Smooth muscle cell (in vitro differentiated cells): ENCODE data around the gene ACOXL. TPM values are rescaled to one million over a fixed set of nuclear protein-coding genes. Genes with fewer than 3 reads are reported as not detected.

Source experiments
- DNase-seq: peaks from one replicate; lab custom pipeline; 2025; ENCODE audit not compliant: unreplicated experiment; lab: John Stamatoyannopoulos, UW
- H2AFZ ChIP-seq: fragments of 200-600 bp; sonication (generic); 2 replicates; pipeline ENCODE4 v1.6.0; 2016; ENCODE audit warnings: antibody characterized with exemption, low read depth, mild to moderate bottlenecking
- H3F3A ChIP-seq: fragments of 200-600 bp; sonication (generic); 2 replicates; pipeline ENCODE4 v1.6.0; 2017; ENCODE audit warnings: antibody characterized with exemption, low read depth
- H3K27ac ChIP-seq: fragments of 200-600 bp; sonication (generic); 2 replicates; pipeline ENCODE4 v1.5.1; 2016; ENCODE audit warnings: low read depth, mild to moderate bottlenecking
- H3K27me3 ChIP-seq: fragments of 200-600 bp; sonication (generic); 2 replicates; pipeline ENCODE4 v1.6.1; 2016; ENCODE audit warnings: low read depth, mild to moderate bottlenecking
- H3K36me3 ChIP-seq: fragments of 200-600 bp; sonication (generic); 2 replicates; pipeline ENCODE4 v1.5.1; 2016; ENCODE audit warnings: low read depth
- H3K4me1 ChIP-seq: fragments of 200-600 bp; sonication (generic); 2 replicates; pipeline ENCODE4 v1.5.1; 2016; ENCODE audit warnings: low read depth
- H3K4me2 ChIP-seq: fragments of 200-600 bp; sonication (generic); 2 replicates; pipeline ENCODE4 v1.6.0; 2016; ENCODE audit warnings: mild to moderate bottlenecking
- H3K4me3 ChIP-seq: fragments of 200-600 bp; sonication (generic); 2 replicates; pipeline ENCODE4 v1.5.1; 2016; ENCODE audit warnings: mild to moderate bottlenecking
- H3K79me2 ChIP-seq: fragments of 200-600 bp; sonication (generic); 2 replicates; pipeline ENCODE4 v1.6.0; 2016; ENCODE audit warnings: low read depth, mild to moderate bottlenecking
- H3K9ac ChIP-seq: fragments of 200-600 bp; sonication (generic); 2 replicates; pipeline ENCODE4 v1.6.0; 2016; ENCODE audit warnings: low read depth
- H3K9me3 ChIP-seq: fragments of 200-600 bp; sonication (generic); replicated peaks from 2 replicates; pipeline ENCODE4 v1.5.1; 2016; ENCODE audit warnings: low read depth
- H4K20me1 ChIP-seq: fragments of 200-600 bp; sonication (generic); 2 replicates; pipeline ENCODE4 v1.6.0; 2016; ENCODE audit warnings: low read depth
- CTCF ChIP-seq: fragments of 200-600 bp; sonication (generic); IDR thresholded peaks from 2 replicates; pipeline ENCODE4 v1.5.1; 2017; ENCODE audit warnings: borderline replicate concordance, mild to moderate bottlenecking, antibody characterized with exemption; ENCODE audit not compliant: insufficient read depth, poor library complexity, severe bottlenecking
- WGBS: methylation state at CpG from one replicate; pipeline ENCODE4 v1.1.7; 2016; ENCODE audit warnings: low lambda C conversion rate; 5-methylcytosine and 5-hydroxymethylcytosine counted together
- polyA plus RNA-seq: library from polyadenylated mRNA; unstranded; fragments of >200 nt; fragmentation: Nextera tagmentation; extraction: Ambion mirVana; gene quantifications from 2 replicates; pipeline ENCODE4 v1.2.1, GENCODE V29; 2016
- total RNA-seq: library from RNA; depleted of rRNA; stranded (reverse); fragments of >200 nt; gene quantifications from 2 replicates; pipeline ENCODE4 v1.2.3, GENCODE V29; 2014

The ACOXL gene
- total and polyA plus RNA-seq, 2 experiments from 2014 or later = not detected

- TF ChIP-seq CTCF = no peak
- Histone ChIP-seq H2AFZ (no peak overlapping the region), H3K4me3 (no peak overlapping the region), H3K27me3 (no peaks in the 10 kb centered on the region), H4K20me1 (no peaks in the 10 kb centered on the region), H3K4me1 (no peaks in the 10 kb centered on the region), H3F3A (no peaks in the 10 kb centered on the region), H3K9me3 (no peaks in the 10 kb centered on the region), H3K79me2 (no peaks in the 10 kb centered on the region), H3K4me2 (no peak overlapping the region), H3K27ac (no peak overlapping the region), H3K9ac (no peak overlapping the region), H3K36me3 (no peaks in the 10 kb centered on the region)
- 65% methylated on average over 18 of the region's 18 CpGs for WGBS
- DNase-seq = no peak
Observed at GRCh38 chr2:110877031-110877827, 144.9 kb downstream of the ACOXL start.

- H3K9me3 ChIP-seq = no peaks in the 10 kb centered on the region
- no peak for TF ChIP-seq CTCF
- H3K27ac ChIP-seq = no peak overlapping the region
- no peak overlapping the region for H3K4me3 ChIP-seq
- H3K79me2 ChIP-seq = no peaks in the 10 kb centered on the region
- H2AFZ ChIP-seq = no peak overlapping the region
- 89% methylated on average over 3 of the region's 3 CpGs for WGBS
- no peaks in the 10 kb centered on the region for H3K36me3 ChIP-seq
- no peaks in the 10 kb centered on the region for H3K4me1 ChIP-seq
- H3K4me2 ChIP-seq = no peak overlapping the region
- H4K20me1 ChIP-seq = no peaks in the 10 kb centered on the region
- no peaks in the 10 kb centered on the region for H3F3A ChIP-seq
- DNase-seq = no peak
- no peak overlapping the region for H3K9ac ChIP-seq
- no peaks in the 10 kb centered on the region for H3K27me3 ChIP-seq
Observed at GRCh38 chr2:110878150-110878549, 145.8 kb downstream of the ACOXL start.

DNA sequence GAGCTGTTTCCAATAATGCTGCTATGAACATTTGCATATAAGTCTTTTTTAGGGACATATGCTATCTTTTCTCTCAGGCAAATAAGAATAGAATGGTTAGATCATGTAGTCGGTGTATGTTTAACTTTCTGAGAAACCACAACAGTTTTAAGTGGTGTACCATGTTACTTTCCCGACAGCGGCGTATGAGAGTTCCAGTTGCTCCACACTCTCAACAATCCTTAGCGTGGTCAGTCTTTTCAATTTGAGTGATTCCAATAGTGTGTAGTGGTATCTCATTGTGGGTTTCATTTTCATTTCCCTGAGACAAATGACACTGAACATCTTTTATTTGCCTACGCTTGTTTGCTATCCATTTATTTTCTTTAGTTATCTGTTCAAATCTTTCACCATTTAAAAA is 149.5 kb downstream of the ACOXL start:
- Histone ChIP-seq H3K9ac (no peak overlapping the region), H3K79me2 (no peaks in the 10 kb centered on the region), H4K20me1 (no peaks in the 10 kb centered on the region), H3K4me1 (no peaks in the 10 kb centered on the region), H3F3A (no peaks in the 10 kb centered on the region), H3K27ac (no peak overlapping the region), H2AFZ (no peak overlapping the region), H3K9me3 (no peaks in the 10 kb centered on the region), H3K27me3 (no peaks in the 10 kb centered on the region), H3K4me3 (no peak overlapping the region), H3K36me3 (no peaks in the 10 kb centered on the region), H3K4me2 (no peak overlapping the region)
- WGBS = 98% methylated on average over 6 of the region's 6 CpGs
- no peak for TF ChIP-seq CTCF
- no peak for DNase-seq

DNA sequence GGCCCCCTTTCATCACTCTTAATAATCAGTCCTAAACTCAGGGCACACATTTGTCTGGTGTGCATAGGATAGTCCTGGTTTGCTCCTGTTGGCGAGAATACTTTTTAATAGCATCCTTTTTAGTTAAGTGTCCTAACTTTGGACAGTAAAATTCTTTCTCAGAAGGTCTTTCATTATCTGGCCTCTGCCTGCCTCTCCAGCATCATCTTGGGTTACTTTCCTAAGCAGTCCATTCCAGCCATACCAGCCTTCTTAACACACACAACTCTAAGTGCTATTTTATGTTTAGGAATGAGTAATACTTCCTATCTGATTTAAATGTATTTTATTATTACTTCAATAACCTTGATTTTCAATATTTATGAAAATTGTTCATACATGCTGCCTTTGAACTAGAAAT is 151.0 kb downstream of the ACOXL start:
- Histone ChIP-seq H3K4me2 (no peak overlapping the region), H3F3A (no peaks in the 10 kb centered on the region), H3K4me1 (no peaks in the 10 kb centered on the region), H3K79me2 (no peaks in the 10 kb centered on the region), H3K27ac (no peak overlapping the region), H3K27me3 (no peaks in the 10 kb centered on the region), H2AFZ (no peak overlapping the region), H3K9me3 (no peaks in the 10 kb centered on the region), H3K4me3 (no peak overlapping the region), H3K9ac (no peak overlapping the region), H4K20me1 (no peaks in the 10 kb centered on the region), H3K36me3 (no peaks in the 10 kb centered on the region)
- no peak for DNase-seq
- TF ChIP-seq CTCF = no peak
- WGBS = 87% methylated on average over 1 of the region's 1 CpG
